Esophagus muscularis mucosa (tissue), 3 donors: ENCODE measurements around the gene TPBG.

Source experiments
- CTCF ChIP-seq, 3 experiments: fragments of 200-600 bp in 2 of 3; fragments of 450-650 bp in 1 of 3; sonication (generic) in 2 of 3; IDR thresholded peaks; one replicate each; pipeline ENCODE4 v1.5.1; 2017 to 2019; ENCODE audit warnings: antibody characterized with exemption in 3 of 3, mild to moderate bottlenecking in 2 of 3, moderate library complexity in 1 of 3
- POLR2A ChIP-seq: fragments of 450-650 bp; IDR thresholded peaks from one replicate; pipeline ENCODE4 v1.6.1; 2017; ENCODE audit warnings: antibody characterized with exemption, moderate library complexity, mild to moderate bottlenecking, low read depth
- POLR2AphosphoS5 ChIP-seq, 2 donors: sonication (generic); formaldehyde crosslinking; IDR thresholded peaks; one replicate each; pipeline ENCODE4 v1.6.1; 2017; ENCODE audit warnings: antibody characterized with exemption in 2 of 2

- TF ChIP-seq CTCF (IDR thresholded peaks at IDR 0.05) (no peak), POLR2A (no peak), POLR2AphosphoS5 (IDR thresholded peaks at IDR 0.05) (no peak)
Measured at GRCh38 chr6:82372656-82373055, 9.0 kb downstream of the TPBG start.
